Measurements from ENCODE around the gene ZCWPW1.
"Not testable (repeated sequence)": the region's sequence is repeated elsewhere in the genome, so short reads cannot be mapped to it uniquely, and the experiment has no call there.

The ZCWPW1 gene

GRCh38 chr7:100372256-100372655 is 56.2 kb downstream of the ZCWPW1 start:
- DNase-seq (ENCODE audit: low spot score): no peak

- no peak for DNase-seq (ENCODE audit: low spot score)
Observed at GRCh38 chr7:100371561-100372171, 56.8 kb downstream of the ZCWPW1 start.

- DNase-seq (ENCODE audit: low spot score): no peak
Observed at GRCh38 chr7:100370746-100371145, 57.8 kb downstream of the ZCWPW1 start.

GRCh38 chr7:100370303-100370702 is 58.2 kb downstream of the ZCWPW1 start:
- DNase-seq (ENCODE audit: low spot score): no peak

- DNase-seq (ENCODE audit: low spot score): no peak
Observed at GRCh38 chr7:100369105-100369504, 59.4 kb downstream of the ZCWPW1 start.

GRCh38 chr7:100367676-100368613 is 60.6 kb downstream of the ZCWPW1 start:
- no peak for DNase-seq (ENCODE audit: low spot score)

GRCh38 chr7:100367251-100367620 is 61.3 kb downstream of the ZCWPW1 start:
- no peak for DNase-seq (ENCODE audit: low spot score)

GRCh38 chr7:100366411-100367250 is 61.9 kb downstream of the ZCWPW1 start:
- DNase-seq (ENCODE audit: low spot score): no peak

- DNase-seq (ENCODE audit: low spot score): not testable (repeated sequence)
Observed at GRCh38 chr7:100365998-100366367, 62.5 kb downstream of the ZCWPW1 start.

GRCh38 chr7:100364480-100364879 is 64.0 kb downstream of the ZCWPW1 start:
- no peak for DNase-seq (ENCODE audit: low spot score)

- DNase-seq (ENCODE audit: low spot score): not testable (repeated sequence)
Observed at GRCh38 chr7:100363797-100364196, 64.7 kb downstream of the ZCWPW1 start.

- DNase-seq (ENCODE audit: low spot score): no peak
Observed at GRCh38 chr7:100363098-100363497, 65.4 kb downstream of the ZCWPW1 start.

GRCh38 chr7:100360135-100360854 is 68.2 kb downstream of the ZCWPW1 start:
- DNase-seq (ENCODE audit: low spot score): no peak

GRCh38 chr7:100358857-100359212 is 69.7 kb downstream of the ZCWPW1 start:
- DNase-seq (ENCODE audit: low spot score): no peak

- DNase-seq (ENCODE audit: low spot score): no peak
Observed at GRCh38 chr7:100358027-100358856, 70.3 kb downstream of the ZCWPW1 start, which contains the start of gene PILRB. Gene PILRB, plus strand, starts transcription at chr7:100358117. Its CDS starts 186 bp downstream, at chr7:100358303.

GRCh38 chr7:100357131-100357561 is 71.4 kb downstream of the ZCWPW1 start:
- no peak for DNase-seq (ENCODE audit: low spot score)

- no peak for DNase-seq (ENCODE audit: low spot score)
Observed at GRCh38 chr7:100356416-100357068, 72.0 kb downstream of the ZCWPW1 start.

GRCh38 chr7:100353685-100354330 is 74.7 kb downstream of the ZCWPW1 start:
- DNase-seq (ENCODE audit: low spot score): no peak

- DNase-seq (ENCODE audit: low spot score): no peak
Observed at GRCh38 chr7:100352984-100353684, 75.4 kb downstream of the ZCWPW1 start.

Measured in kidney capillary endothelial cell (primary cell).